Measurements from ENCODE around the gene PIGU. TPM values are rescaled to one million over a fixed set of nuclear protein-coding genes. Genes with fewer than 3 reads are reported as not detected.
A peak's percentile ranks its signal among the peaks of the same experiment; 100 is the strongest.

Gene PIGU
- total and polyA plus RNA-seq, 2 of the 13 experiments (the other 11 are each of a cell fraction or from before 2014, with no cell fraction given), result 45.5 to 231 TPM

GRCh38 chr20:34704177-34705007 lies 27.5 kb upstream of the PIGU start, which contains the start of gene TP53INP2 (continued):
- TF ChIP-seq JARID2 (CRISPR knock-in tag; IDR thresholded peaks at IDR 0.05; ENCODE audit: insufficient replicate concordance), result peak; percentile 20
- no peak for TF ChIP-seq GLMP (CRISPR knock-in tag; IDR thresholded peaks at IDR 0.05; ENCODE audit: borderline replicate concordance)
- TF ChIP-seq NR3C1 (CRISPR knock-in tag; IDR thresholded peaks at IDR 0.05), result no peak
- TF ChIP-seq ZNF503 (CRISPR knock-in tag; IDR thresholded peaks at IDR 0.05), result no peak
- peak; percentile 98 for TF ChIP-seq TFAP4 (IDR thresholded peaks at IDR 0.05; ENCODE audit: borderline replicate concordance, low read depth)
- 0 out of 2 replicates have a peak, but pooled peaks have one; percentile 10 for TF ChIP-seq POGK (CRISPR knock-in tag; conservative IDR thresholded peaks at IDR 0.05)
- TF ChIP-seq TBX3 (IDR thresholded peaks at IDR 0.05; ENCODE audit: borderline replicate concordance), result no peak
- TF ChIP-seq CERS6 (CRISPR knock-in tag; IDR thresholded peaks at IDR 0.05), result no peak
- 0 out of 2 replicates have a peak, but pooled peaks have one; percentile 2 for TF ChIP-seq ZNF713 (CRISPR knock-in tag; IDR thresholded peaks at IDR 0.05)
- peak; percentile 11; the same call in 1 of the 2 replicates for TF ChIP-seq CSRNP1 (CRISPR knock-in tag; IDR thresholded peaks at IDR 0.05)
- TF ChIP-seq ZNF264 (CRISPR knock-in tag; IDR thresholded peaks at IDR 0.05), result no peak
- peak; percentile 4; the same call in 1 of the 2 replicates for TF ChIP-seq ZNF766 (CRISPR knock-in tag; IDR thresholded peaks at IDR 0.05; ENCODE audit: borderline replicate concordance)
- TF ChIP-seq TIGD3 (CRISPR knock-in tag; IDR thresholded peaks at IDR 0.05; ENCODE audit: borderline replicate concordance), result no peak
- TF ChIP-seq ZNF501 (CRISPR knock-in tag; IDR thresholded peaks at IDR 0.05), result peak; percentile 71; the same call in 1 of the 2 replicates
